Lower leg skin (tissue), 3 donors: Measurements from ENCODE around the gene PRSS12.

Experiments used
- POLR2A ChIP-seq, 2 donors: fragments of 450-650 bp; IDR thresholded peaks; one replicate each; pipeline ENCODE4 v1.6.1; 2016 to 2017; ENCODE audit warnings: antibody characterized with exemption in 2 of 2, mild to moderate bottlenecking in 1 of 2, moderate library complexity in 1 of 2
- TF ChIP-seq, protein P1 (sequence below), 3 donors: fragments of 450-650 bp; IDR thresholded peaks; one replicate each; pipeline ENCODE4 v1.5.1; 2016; ENCODE audit warnings: antibody characterized with exemption in 3 of 3, mild to moderate bottlenecking in 3 of 3, moderate library complexity in 2 of 3

- TF ChIP-seq, protein P1, sequence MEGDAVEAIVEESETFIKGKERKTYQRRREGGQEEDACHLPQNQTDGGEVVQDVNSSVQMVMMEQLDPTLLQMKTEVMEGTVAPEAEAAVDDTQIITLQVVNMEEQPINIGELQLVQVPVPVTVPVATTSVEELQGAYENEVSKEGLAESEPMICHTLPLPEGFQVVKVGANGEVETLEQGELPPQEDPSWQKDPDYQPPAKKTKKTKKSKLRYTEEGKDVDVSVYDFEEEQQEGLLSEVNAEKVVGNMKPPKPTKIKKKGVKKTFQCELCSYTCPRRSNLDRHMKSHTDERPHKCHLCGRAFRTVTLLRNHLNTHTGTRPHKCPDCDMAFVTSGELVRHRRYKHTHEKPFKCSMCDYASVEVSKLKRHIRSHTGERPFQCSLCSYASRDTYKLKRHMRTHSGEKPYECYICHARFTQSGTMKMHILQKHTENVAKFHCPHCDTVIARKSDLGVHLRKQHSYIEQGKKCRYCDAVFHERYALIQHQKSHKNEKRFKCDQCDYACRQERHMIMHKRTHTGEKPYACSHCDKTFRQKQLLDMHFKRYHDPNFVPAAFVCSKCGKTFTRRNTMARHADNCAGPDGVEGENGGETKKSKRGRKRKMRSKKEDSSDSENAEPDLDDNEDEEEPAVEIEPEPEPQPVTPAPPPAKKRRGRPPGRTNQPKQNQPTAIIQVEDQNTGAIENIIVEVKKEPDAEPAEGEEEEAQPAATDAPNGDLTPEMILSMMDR (IDR thresholded peaks at IDR 0.05) = no peak
- no peak for TF ChIP-seq POLR2A (IDR thresholded peaks at IDR 0.05)
Observed at GRCh38 chr4:118363166-118363565, 10.4 kb upstream of the PRSS12 start.
